Pancreas (tissue), 10 donors: ENCODE results near the gene EYA3. TPM values are rescaled to one million over a fixed set of nuclear protein-coding genes. Genes with fewer than 3 reads are reported as not detected.

Experiments used
- ATAC-seq, 4 donors: fragments of 200-7000 bp; cut with Tn5 transposase; one replicate each; pipeline versions ENCODE4 v1.8.0 to v1.9.1; 2020; ENCODE audit warnings: mild to moderate bottlenecking in 4 of 4, moderate library complexity in 4 of 4
- DNase-seq, 6 donors: peaks; one replicate each; pipeline ENCODE4 v3.0.0-alpha.2; 2020
- FAIRE-seq: peaks from 2 replicates; lab custom pipeline; 2012; peaks lifted over from hg19 to GRCh38; lab: Jason Lieb, UNC
- H3K27ac ChIP-seq, 4 donors: fragments of 200-600 bp; sonication (generic); 1 replicate in 3 of 4; 2 replicates in 1 of 4; pipeline versions ENCODE4 v1.5.0 to v1.8.0; 2020
- H3K27me3 ChIP-seq, 4 donors: fragments of 200-600 bp; one replicate each; pipeline ENCODE4 v1.8.0; 2021
- H3K36me3 ChIP-seq, 3 donors: fragments of 200-600 bp; sonication (generic) in 1 of 3; one replicate each; pipeline versions ENCODE4 v1.5.0 to v1.8.0; 2020 to 2021
- H3K4me1 ChIP-seq, 3 donors: fragments of 200-600 bp; one replicate each; pipeline ENCODE4 v1.8.0; 2021
- H3K4me3 ChIP-seq, 4 donors: fragments of 200-600 bp; sonication (generic) in 2 of 4; one replicate each; pipeline versions ENCODE4 v1.5.0 to v1.8.0; 2020 to 2021
- H3K9me3 ChIP-seq, 4 donors: fragments of 200-600 bp; one replicate each; pipeline ENCODE4 v1.8.0; 2021
- CTCF ChIP-seq, 4 donors: fragments of 200-600 bp; sonication (generic) in 3 of 4; IDR thresholded peaks; one replicate each; pipeline versions ENCODE4 v1.5.0 to v1.8.0; 2021; ENCODE audit warnings: antibody characterized with exemption in 4 of 4
- WGBS, 2 donors: extraction: QIAGEN DNeasy Blood & Tissue Kit; methylation state at CpG; one replicate each; pipeline ENCODE4 v1.1.7; 2013; 5-methylcytosine and 5-hydroxymethylcytosine counted together
- intact Hi-C, 3 donors: fragments of 100-400 bp; cut with DNase I; formaldehyde crosslinking; loops; one replicate each; pipeline versions ENCODE4 v1.11.1 to v1.14.2; 2022
- polyA plus RNA-seq, 2 donors: library from polyadenylated mRNA; stranded (reverse); fragments of 200-250 nt; gene quantifications; one replicate each; pipeline ENCODE4 v1.2.3, GENCODE V29; 2013
- total RNA-seq, 6 donors: library from RNA; stranded (reverse); fragmentation: NEBNext Ultra II Directional in 4 of 6; extraction: Animal tissue kit (Norgen Biotek cat#: 25700) in 4 of 6; gene quantifications; one replicate each; pipeline versions ENCODE4 v1.2.1 to v1.2.4, GENCODE V29; 2021 to 2023
- donor health status: healthy with polysubstance abuse.
- donor health status: DM: no; HTN: no; CAD: no; lungs with moderate emphysema.
- donor health status: DM: no; HTN: no; CAD: no.
- donor health status: control.
- donor health status: control.
- donor health status: Bipolar disorder and iron deficiency.
- donor health status: DM: yes; HTN: yes; CAD: no.
- donor health status: DM: no; HTN: no; CAD: no.
- donor health status: DM: no; HTN: no; CAD: no.
- donor health status: DM: yes; HTN: yes; CAD: no.

The EYA3 gene
- total and polyA plus RNA-seq, 8 donors, result 3.4 to 14.6 (median 6.9) TPM

- no peak overlapping the region for H3K27ac ChIP-seq
- intact Hi-C loops, result no loop called here
- DNase-seq, result no peak
Measured at GRCh38 chr1:28028873-28029654, 59.3 kb downstream of the EYA3 start.

GRCh38 chr1:28027660-28028059 lies 60.8 kb downstream of the EYA3 start:
- Histone ChIP-seq H3K36me3 (no peaks in the 10 kb centered on the region), H3K4me3 (no peak overlapping the region), H3K27ac (no peak overlapping the region), H3K4me1 (no peaks in the 10 kb centered on the region), H3K27me3 (no peaks in the 10 kb centered on the region), H3K9me3 (no peaks in the 10 kb centered on the region)
- TF ChIP-seq CTCF (IDR thresholded peaks at IDR 0.05), result no peak
- no peak for DNase-seq
- no peak for ATAC-seq
- intact Hi-C loops, result no loop called here
- no peak for FAIRE-seq

More at GRCh38 chr1:28028873-28029654, 59.3 kb downstream of the EYA3 start:
- H3K27me3 ChIP-seq, result no peaks in the 10 kb centered on the region
- no peak for TF ChIP-seq CTCF (IDR thresholded peaks at IDR 0.05)
- no peak for FAIRE-seq
- H3K4me1 ChIP-seq, result no peaks in the 10 kb centered on the region
- WGBS, 2 donors, result 92 to 94% methylated on average over 3 of the region's 3 CpGs
- H3K4me3 ChIP-seq, result no peak overlapping the region
- peaks cover 0 to under 1% (median 0%) of the 10 kb centered on the region in 3 donors for H3K36me3 ChIP-seq
- H3K9me3 ChIP-seq, result no peaks in the 10 kb centered on the region
- no peak for ATAC-seq

- no peak for TF ChIP-seq CTCF (IDR thresholded peaks at IDR 0.05)
- Histone ChIP-seq H3K9me3 (no peaks in the 10 kb centered on the region), H3K36me3 (no peaks in the 10 kb centered on the region), H3K4me3 (no peak overlapping the region), H3K27ac (no peak overlapping the region), H3K27me3 (no peaks in the 10 kb centered on the region), H3K4me1 (no peaks in the 10 kb centered on the region)
- 50 to 67% methylated on average over 1 of the region's 1 CpG for WGBS, 2 donors
- DNase-seq, result no peak
- no peak for ATAC-seq
- no peak for FAIRE-seq
- intact Hi-C loops, result no loop called here
Measured at GRCh38 chr1:28027238-28027637, 61.2 kb downstream of the EYA3 start.

- intact Hi-C loops, result no loop called here
- Histone ChIP-seq H3K27ac (no peak overlapping the region), H3K27me3 (no peaks in the 10 kb centered on the region), H3K4me3 (no peak overlapping the region), H3K4me1 (no peaks in the 10 kb centered on the region), H3K36me3 (no peaks in the 10 kb centered on the region), H3K9me3 (no peaks in the 10 kb centered on the region)
- FAIRE-seq (no peak), ATAC-seq (no peak), DNase-seq (no peak)
- no peak for TF ChIP-seq CTCF (IDR thresholded peaks at IDR 0.05)
- 97 to 98% methylated on average over 3 of the region's 3 CpGs for WGBS, 2 donors
Measured at GRCh38 chr1:28026329-28026728, 62.1 kb downstream of the EYA3 start.

GRCh38 chr1:28021064-28021463 lies 67.3 kb downstream of the EYA3 start:
- Histone ChIP-seq H3K36me3 (no peaks in the 10 kb centered on the region), H3K4me1 (no peaks in the 10 kb centered on the region), H3K27me3 (no peaks in the 10 kb centered on the region), H3K27ac (no peak overlapping the region), H3K9me3 (no peaks in the 10 kb centered on the region), H3K4me3 (no peak overlapping the region)
- no peak for TF ChIP-seq CTCF (IDR thresholded peaks at IDR 0.05)
- ATAC-seq (no peak), DNase-seq (no peak), FAIRE-seq (no peak)
- intact Hi-C loops, result no loop called here
- WGBS, 2 donors, result 92 to 96% methylated on average over 2 of the region's 2 CpGs
